T-helper 2 cell treated with Interferon-gamma antibody and Interleukin-4, amounts not matched to agents 5 μg/mL and 100 μg/mL, for 36 hours (primary cell): ENCODE data around the gene CUX1.
"Not testable (repeated sequence)": the region's sequence is repeated elsewhere in the genome, so short reads cannot be mapped to it uniquely, and the experiment has no call there.

Source experiments
- DNase-seq: peaks from one replicate; pipeline ENCODE4 v3.0.0; 2021; ENCODE audit warnings: low spot score
- H3K27ac Mint-ChIP-seq: one replicate; pipeline ENCODE4 v1.8.0; 2021; ENCODE audit warnings: mild to moderate bottlenecking, mixed read lengths
- H3K27me3 Mint-ChIP-seq: one replicate; pipeline ENCODE4 v1.8.0; 2021; ENCODE audit warnings: low read depth, mixed read lengths
- H3K36me3 Mint-ChIP-seq: one replicate; pipeline ENCODE4 v1.8.0; 2021; ENCODE audit warnings: low read depth, mixed read lengths
- H3K4me1 Mint-ChIP-seq: one replicate; pipeline ENCODE4 v1.8.0; 2021; ENCODE audit warnings: low read depth, mixed read lengths
- H3K4me3 Mint-ChIP-seq: one replicate; pipeline ENCODE4 v1.8.0; 2022; ENCODE audit warnings: mild to moderate bottlenecking, moderate library complexity, mixed read lengths
- H3K9me3 Mint-ChIP-seq: one replicate; pipeline ENCODE4 v1.8.0; 2021; ENCODE audit warnings: mixed read lengths

Gene CUX1

GRCh38 chr7:102040569-102040968 lies 223.1 kb downstream of the CUX1 start:
- H3K4me1 Mint-ChIP-seq, result no peaks in the 10 kb centered on the region
- H3K36me3 Mint-ChIP-seq, result no peaks in the 10 kb centered on the region
- H3K4me3 Mint-ChIP-seq, result no peak overlapping the region
- DNase-seq, result no peak
- H3K9me3 Mint-ChIP-seq, result no peaks in the 10 kb centered on the region
- H3K27me3 Mint-ChIP-seq, result no peaks in the 10 kb centered on the region
- no peak overlapping the region for H3K27ac Mint-ChIP-seq

GRCh38 chr7:102042016-102042656 lies 224.7 kb downstream of the CUX1 start:
- H3K27ac Mint-ChIP-seq, result no peak overlapping the region
- H3K27me3 Mint-ChIP-seq, result no peaks in the 10 kb centered on the region
- no peaks in the 10 kb centered on the region for H3K36me3 Mint-ChIP-seq
- H3K4me1 Mint-ChIP-seq, result no peaks in the 10 kb centered on the region
- no peaks in the 10 kb centered on the region for H3K9me3 Mint-ChIP-seq
- no peak overlapping the region for H3K4me3 Mint-ChIP-seq
- DNase-seq, result no peak

- not testable (repeated sequence) for H3K4me1 Mint-ChIP-seq, H3K9me3 Mint-ChIP-seq
Observed at GRCh38 chr7:102042796-102043195, 225.4 kb downstream of the CUX1 start.

GRCh38 chr7:102044641-102044983 lies 227.2 kb downstream of the CUX1 start:
- H3K4me1 Mint-ChIP-seq, result no peaks in the 10 kb centered on the region
- H3K4me3 Mint-ChIP-seq, result no peak overlapping the region
- no peak overlapping the region for H3K27ac Mint-ChIP-seq
- no peaks in the 10 kb centered on the region for H3K36me3 Mint-ChIP-seq
- DNase-seq, result no peak
- no peaks in the 10 kb centered on the region for H3K9me3 Mint-ChIP-seq
- no peaks in the 10 kb centered on the region for H3K27me3 Mint-ChIP-seq

More at GRCh38 chr7:102042796-102043195, 225.4 kb downstream of the CUX1 start:
- not testable (repeated sequence) for H3K27me3 Mint-ChIP-seq, H3K36me3 Mint-ChIP-seq, H3K4me3 Mint-ChIP-seq, DNase-seq, H3K27ac Mint-ChIP-seq

GRCh38 chr7:102044984-102045673 lies 227.7 kb downstream of the CUX1 start:
- Mint-ChIP-seq H3K36me3 (no peaks in the 10 kb centered on the region), H3K27me3 (no peaks in the 10 kb centered on the region), H3K4me1 (no peaks in the 10 kb centered on the region), H3K27ac (no peak overlapping the region), H3K4me3 (no peak overlapping the region), H3K9me3 (no peaks in the 10 kb centered on the region)
- no peak for DNase-seq

GRCh38 chr7:102045681-102046372 lies 228.4 kb downstream of the CUX1 start:
- no peak for DNase-seq
- H3K9me3 Mint-ChIP-seq, result no peaks in the 10 kb centered on the region
- H3K4me3 Mint-ChIP-seq, result no peak overlapping the region
- H3K4me1 Mint-ChIP-seq, result no peaks in the 10 kb centered on the region
- no peak overlapping the region for H3K27ac Mint-ChIP-seq
- no peaks in the 10 kb centered on the region for H3K27me3 Mint-ChIP-seq
- H3K36me3 Mint-ChIP-seq, result no peaks in the 10 kb centered on the region

- no peaks in the 10 kb centered on the region for H3K4me1 Mint-ChIP-seq
- no peak overlapping the region for H3K4me3 Mint-ChIP-seq
- no peaks in the 10 kb centered on the region for H3K36me3 Mint-ChIP-seq
- H3K9me3 Mint-ChIP-seq, result no peaks in the 10 kb centered on the region
- H3K27ac Mint-ChIP-seq, result no peak overlapping the region
- DNase-seq, result no peak
- H3K27me3 Mint-ChIP-seq, result no peaks in the 10 kb centered on the region
Observed at GRCh38 chr7:102046373-102047117, 229.1 kb downstream of the CUX1 start.

GRCh38 chr7:102047167-102047566 lies 229.7 kb downstream of the CUX1 start:
- Mint-ChIP-seq H3K27ac (no peak overlapping the region), H3K4me3 (no peak overlapping the region), H3K36me3 (no peaks in the 10 kb centered on the region), H3K9me3 (no peaks in the 10 kb centered on the region), H3K27me3 (no peaks in the 10 kb centered on the region), H3K4me1 (no peaks in the 10 kb centered on the region)
- no peak for DNase-seq

GRCh38 chr7:102049765-102050164 lies 232.3 kb downstream of the CUX1 start:
- H3K4me1 Mint-ChIP-seq, result no peaks in the 10 kb centered on the region
- peaks cover 9% of the 10 kb centered on the region for H3K9me3 Mint-ChIP-seq
- no peak for DNase-seq
- no peaks in the 10 kb centered on the region for H3K27me3 Mint-ChIP-seq
- H3K36me3 Mint-ChIP-seq, result no peaks in the 10 kb centered on the region
- H3K4me3 Mint-ChIP-seq, result no peak overlapping the region
- no peak overlapping the region for H3K27ac Mint-ChIP-seq

GRCh38 chr7:102050864-102051460 lies 233.5 kb downstream of the CUX1 start:
- peaks cover 15% of the 10 kb centered on the region for H3K9me3 Mint-ChIP-seq
- no peak overlapping the region for H3K27ac Mint-ChIP-seq
- no peak overlapping the region for H3K4me3 Mint-ChIP-seq
- H3K4me1 Mint-ChIP-seq, result no peaks in the 10 kb centered on the region
- H3K27me3 Mint-ChIP-seq, result no peaks in the 10 kb centered on the region
- no peak for DNase-seq
- peaks cover 8% of the 10 kb centered on the region for H3K36me3 Mint-ChIP-seq

GRCh38 chr7:102051736-102052135 lies 234.3 kb downstream of the CUX1 start:
- H3K4me1 Mint-ChIP-seq, H3K4me3 Mint-ChIP-seq, H3K36me3 Mint-ChIP-seq: not testable (repeated sequence)

GRCh38 chr7:102054158-102054557 lies 236.7 kb downstream of the CUX1 start:
- no peak overlapping the region for H3K4me3 Mint-ChIP-seq
- H3K9me3 Mint-ChIP-seq, result peaks cover 17% of the 10 kb centered on the region
- H3K36me3 Mint-ChIP-seq, result peaks cover 8% of the 10 kb centered on the region
- no peak for DNase-seq
- no peaks in the 10 kb centered on the region for H3K4me1 Mint-ChIP-seq
- no peak overlapping the region for H3K27ac Mint-ChIP-seq
- no peaks in the 10 kb centered on the region for H3K27me3 Mint-ChIP-seq

More at GRCh38 chr7:102051736-102052135, 234.3 kb downstream of the CUX1 start:
- peaks cover 17% of the 10 kb centered on the region for H3K9me3 Mint-ChIP-seq
- DNase-seq, H3K27ac Mint-ChIP-seq, H3K27me3 Mint-ChIP-seq: not testable (repeated sequence)

GRCh38 chr7:102055181-102055976 lies 238.0 kb downstream of the CUX1 start:
- Mint-ChIP-seq H3K36me3 (peaks cover 8% of the 10 kb centered on the region), H3K4me1 (no peaks in the 10 kb centered on the region), H3K4me3 (no peak overlapping the region), H3K27ac (no peak overlapping the region), H3K27me3 (no peaks in the 10 kb centered on the region), H3K9me3 (peaks cover 17% of the 10 kb centered on the region)
- no peak for DNase-seq
